ENCODE measurements around the gene PCDHGC5. TPM values are rescaled to one million over a fixed set of nuclear protein-coding genes. Genes with fewer than 3 reads are reported as not detected.

Gene PCDHGC5
- total RNA-seq, 1 experiment from 2014 or later = 0.40 TPM

DNA sequence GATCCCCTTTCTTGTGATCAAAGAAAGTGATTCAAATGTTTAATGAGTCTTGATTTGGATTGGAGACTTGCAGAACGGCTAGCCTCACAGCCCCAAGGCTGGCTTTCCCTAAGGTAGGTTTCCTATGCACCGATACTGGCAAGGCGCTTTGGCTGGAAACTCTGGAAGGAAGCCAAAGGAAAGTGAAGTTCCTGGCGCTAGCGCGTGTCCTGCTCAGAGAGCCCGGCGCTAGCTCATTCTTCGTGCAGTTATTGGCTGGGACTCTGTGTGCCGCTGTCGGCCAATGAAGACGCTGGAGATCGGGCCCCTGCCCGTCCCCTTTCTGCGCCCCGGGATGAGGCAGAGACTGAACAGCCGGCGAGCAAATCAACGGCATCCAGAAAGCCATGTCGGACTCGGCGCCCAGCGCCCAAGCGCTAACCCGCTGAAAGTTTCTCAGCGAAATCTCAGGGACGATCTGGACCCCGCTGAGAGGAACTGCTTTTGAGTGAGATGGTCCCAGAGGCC is 13.2 kb upstream of the PCDHGC5 start, which contains the start of gene PCDHGC3:
TSS of gene PCDHGC3 (plus strand) at position 342 of the 507 bp plus-strand sequence. CDS start at position 493, 151 bp downstream.
- BruUV-seq (replicated peaks) = no TSS peak

DNA sequence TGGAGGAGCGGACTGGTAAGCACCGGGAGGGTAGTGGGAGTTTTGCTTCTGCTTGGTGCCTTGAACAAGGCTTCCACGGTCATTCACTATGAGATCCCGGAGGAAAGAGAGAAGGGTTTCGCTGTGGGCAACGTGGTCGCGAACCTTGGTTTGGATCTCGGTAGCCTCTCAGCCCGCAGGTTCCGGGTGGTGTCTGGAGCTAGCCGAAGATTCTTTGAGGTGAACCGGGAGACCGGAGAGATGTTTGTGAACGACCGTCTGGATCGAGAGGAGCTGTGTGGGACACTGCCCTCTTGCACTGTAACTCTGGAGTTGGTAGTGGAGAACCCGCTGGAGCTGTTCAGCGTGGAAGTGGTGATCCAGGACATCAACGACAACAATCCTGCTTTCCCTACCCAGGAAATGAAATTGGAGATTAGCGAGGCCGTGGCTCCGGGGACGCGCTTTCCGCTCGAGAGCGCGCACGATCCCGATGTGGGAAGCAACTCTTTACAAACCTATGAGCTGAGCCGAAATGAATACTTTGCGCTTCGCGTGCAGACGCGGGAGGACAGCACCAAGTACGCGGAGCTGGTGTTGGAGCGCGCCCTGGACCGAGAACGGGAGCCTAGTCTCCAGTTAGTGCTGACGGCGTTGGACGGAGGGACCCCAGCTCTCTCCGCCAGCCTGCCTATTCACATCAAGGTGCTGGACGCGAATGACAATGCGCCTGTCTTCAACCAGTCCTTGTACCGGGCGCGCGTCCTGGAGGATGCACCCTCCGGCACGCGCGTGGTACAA is 12.6 kb upstream of the PCDHGC5 start:
- H3K4me2 ChIP-seq (ENCODE audit: low read length) = no peak overlapping the region
- ATAC-seq (no peak), DNase-seq (no peak)
- H3K27ac ChIP-seq (ENCODE audit: low read length) = no peak overlapping the region
- TF ChIP-seq, protein P1, sequence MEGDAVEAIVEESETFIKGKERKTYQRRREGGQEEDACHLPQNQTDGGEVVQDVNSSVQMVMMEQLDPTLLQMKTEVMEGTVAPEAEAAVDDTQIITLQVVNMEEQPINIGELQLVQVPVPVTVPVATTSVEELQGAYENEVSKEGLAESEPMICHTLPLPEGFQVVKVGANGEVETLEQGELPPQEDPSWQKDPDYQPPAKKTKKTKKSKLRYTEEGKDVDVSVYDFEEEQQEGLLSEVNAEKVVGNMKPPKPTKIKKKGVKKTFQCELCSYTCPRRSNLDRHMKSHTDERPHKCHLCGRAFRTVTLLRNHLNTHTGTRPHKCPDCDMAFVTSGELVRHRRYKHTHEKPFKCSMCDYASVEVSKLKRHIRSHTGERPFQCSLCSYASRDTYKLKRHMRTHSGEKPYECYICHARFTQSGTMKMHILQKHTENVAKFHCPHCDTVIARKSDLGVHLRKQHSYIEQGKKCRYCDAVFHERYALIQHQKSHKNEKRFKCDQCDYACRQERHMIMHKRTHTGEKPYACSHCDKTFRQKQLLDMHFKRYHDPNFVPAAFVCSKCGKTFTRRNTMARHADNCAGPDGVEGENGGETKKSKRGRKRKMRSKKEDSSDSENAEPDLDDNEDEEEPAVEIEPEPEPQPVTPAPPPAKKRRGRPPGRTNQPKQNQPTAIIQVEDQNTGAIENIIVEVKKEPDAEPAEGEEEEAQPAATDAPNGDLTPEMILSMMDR (conservative IDR thresholded peaks at IDR 0.05; ENCODE audit: low read depth, low read length) = no peak
- no peak for TF ChIP-seq EZH2 (IDR thresholded peaks at IDR 0.05; ENCODE audit: low read length, unreplicated experiment)
- TF ChIP-seq EZH2phosphoT487 (IDR thresholded peaks at IDR 0.05; ENCODE audit: borderline replicate concordance, low read length) = no peak
- CTCF ChIA-PET = no interaction called here
- H3F3A ChIP-seq (ENCODE audit: low read length, unreplicated experiment) = no peaks in the 10 kb centered on the region
- H3K9me2 ChIP-seq (replicated peaks; ENCODE audit: low read length) = no peaks in the 10 kb centered on the region
- H2AFZ ChIP-seq (ENCODE audit: low read length) = no peak overlapping the region
- no peaks in the 10 kb centered on the region for H4K20me1 ChIP-seq (ENCODE audit: low read length)
- H3K9ac ChIP-seq (ENCODE audit: low read length) = no peak overlapping the region
- no peaks in the 10 kb centered on the region for H3K9me3 ChIP-seq (ENCODE audit: low read length)
- no peaks in the 10 kb centered on the region for H3K79me2 ChIP-seq (ENCODE audit: low read length)
- no peaks in the 10 kb centered on the region for H3K27me3 ChIP-seq (ENCODE audit: low read length)
- no TSS peak for BruUV-seq (replicated peaks)
- POLR2A ChIA-PET (ENCODE audit: unreplicated experiment) = no interaction called here
- H3K4me3 ChIP-seq (ENCODE audit: low read length) = no peak overlapping the region
- no peaks in the 10 kb centered on the region; the same call in 1 of the 2 replicates for H3K36me3 ChIP-seq (ENCODE audit: low read depth, low read length)
- H3K4me1 ChIP-seq (ENCODE audit: insufficient read depth, low read length) = no peaks in the 10 kb centered on the region
- intact Hi-C loops (cut with micrococcal nuclease) = no loop called here

More for the DNA sequence above, 13.2 kb upstream of the PCDHGC5 start, which contains the start of gene PCDHGC3:
- ChIA-PET POLR2A (ENCODE audit: unreplicated experiment) (no interaction called here), CTCF (no interaction called here)
- H3K9me3 ChIP-seq (ENCODE audit: low read length) = no peaks in the 10 kb centered on the region
- no peaks in the 10 kb centered on the region for H4K20me1 ChIP-seq (ENCODE audit: low read length)
- H3F3A ChIP-seq (ENCODE audit: low read length, unreplicated experiment) = no peaks in the 10 kb centered on the region
- H3K27ac ChIP-seq (ENCODE audit: low read length) = no peak within 1 kb of the TSS
- TF ChIP-seq EZH2phosphoT487 (IDR thresholded peaks at IDR 0.05; ENCODE audit: borderline replicate concordance, low read length) (no peak), EZH2 (IDR thresholded peaks at IDR 0.05; ENCODE audit: low read length, unreplicated experiment) (no peak)
- TF ChIP-seq, protein P1 (conservative IDR thresholded peaks at IDR 0.05; ENCODE audit: low read depth, low read length) = no peak
- H3K4me1 ChIP-seq (ENCODE audit: insufficient read depth, low read length) = no peaks in the 10 kb centered on the region
- H3K79me2 ChIP-seq (ENCODE audit: low read length) = no peaks in the 10 kb centered on the region
- H3K27me3 ChIP-seq (ENCODE audit: low read length) = no peaks in the 10 kb centered on the region
- no peak within 1 kb of the TSS for H3K4me3 ChIP-seq (ENCODE audit: low read length)
- no peak for ATAC-seq
- intact Hi-C loops (cut with micrococcal nuclease) = no loop called here
- no peaks in the 10 kb centered on the region; the same call in 1 of the 2 replicates for H3K36me3 ChIP-seq (ENCODE audit: low read depth, low read length)
- H3K9ac ChIP-seq (ENCODE audit: low read length) = no peak within 1 kb of the TSS
- no peaks in the 10 kb centered on the region for H3K9me2 ChIP-seq (replicated peaks; ENCODE audit: low read length)
- H3K4me2 ChIP-seq (ENCODE audit: low read length) = no peak within 1 kb of the TSS
- no peak within 1 kb of the TSS for H2AFZ ChIP-seq (ENCODE audit: low read length)
- no peak for DNase-seq

DNA sequence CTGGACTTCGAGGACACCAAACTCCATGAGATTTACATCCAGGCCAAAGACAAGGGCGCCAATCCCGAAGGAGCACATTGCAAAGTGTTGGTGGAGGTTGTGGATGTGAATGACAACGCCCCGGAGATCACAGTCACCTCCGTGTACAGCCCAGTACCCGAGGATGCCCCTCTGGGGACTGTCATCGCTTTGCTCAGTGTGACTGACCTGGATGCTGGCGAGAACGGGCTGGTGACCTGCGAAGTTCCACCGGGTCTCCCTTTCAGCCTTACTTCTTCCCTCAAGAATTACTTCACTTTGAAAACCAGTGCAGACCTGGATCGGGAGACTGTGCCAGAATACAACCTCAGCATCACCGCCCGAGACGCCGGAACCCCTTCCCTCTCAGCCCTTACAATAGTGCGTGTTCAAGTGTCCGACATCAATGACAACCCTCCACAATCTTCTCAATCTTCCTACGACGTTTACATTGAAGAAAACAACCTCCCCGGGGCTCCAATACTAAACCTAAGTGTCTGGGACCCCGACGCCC is 11.8 kb upstream of the PCDHGC5 start:
- H2AFZ ChIP-seq (ENCODE audit: low read length) = no peak overlapping the region
- no peak overlapping the region for H3K4me3 ChIP-seq (ENCODE audit: low read length)
- H3F3A ChIP-seq (ENCODE audit: low read length, unreplicated experiment) = no peaks in the 10 kb centered on the region
- H3K4me2 ChIP-seq (ENCODE audit: low read length) = no peak overlapping the region
- ChIA-PET POLR2A (ENCODE audit: unreplicated experiment) (no interaction called here), CTCF (no interaction called here)
- DNase-seq = no peak
- no peaks in the 10 kb centered on the region for H3K79me2 ChIP-seq (ENCODE audit: low read length)
- no peaks in the 10 kb centered on the region for H4K20me1 ChIP-seq (ENCODE audit: low read length)
- H3K4me1 ChIP-seq (ENCODE audit: insufficient read depth, low read length) = no peaks in the 10 kb centered on the region
- BruUV-seq (replicated peaks) = no TSS peak
- H3K27ac ChIP-seq (ENCODE audit: low read length) = no peak overlapping the region
- no peaks in the 10 kb centered on the region for H3K27me3 ChIP-seq (ENCODE audit: low read length)
- H3K9me3 ChIP-seq (ENCODE audit: low read length) = no peaks in the 10 kb centered on the region
- TF ChIP-seq, protein P1 (conservative IDR thresholded peaks at IDR 0.05; ENCODE audit: low read depth, low read length) = no peak
- TF ChIP-seq EZH2 (IDR thresholded peaks at IDR 0.05; ENCODE audit: low read length, unreplicated experiment) (no peak), EZH2phosphoT487 (IDR thresholded peaks at IDR 0.05; ENCODE audit: borderline replicate concordance, low read length) (no peak)
- H3K9ac ChIP-seq (ENCODE audit: low read length) = no peak overlapping the region
- ATAC-seq = no peak
- no peaks in the 10 kb centered on the region for H3K9me2 ChIP-seq (replicated peaks; ENCODE audit: low read length)
- intact Hi-C loops (cut with micrococcal nuclease) = no loop called here
- no peaks in the 10 kb centered on the region; the same call in 1 of the 2 replicates for H3K36me3 ChIP-seq (ENCODE audit: low read depth, low read length)
